ENCODE results near the gene STT3A.

Gene STT3A

GRCh38 chr11:125645871-125646270 lies 53.2 kb downstream of the STT3A start:
- Histone ChIP-seq H3K4me3 (no peak overlapping the region), H3K36me3 (replicated peaks) (peaks cover 61% of the 10 kb centered on the region), H3K4me1 (no peaks in the 10 kb centered on the region), H3K27me3 (ENCODE audit: low read depth) (no peaks in the 10 kb centered on the region), H3K9me3 (no peaks in the 10 kb centered on the region)
- in situ Hi-C loops (cut with MboI; ENCODE audit: low sequenced_read_pairs) = loop anchor here (25.0 kb wide), 1 partner anchor 566 kb away; the partner anchor contains the start of genes FAM118B and RPUSD4
- DNase-seq (ENCODE audit: low spot score in 2 of 2) = no peak

GRCh38 chr11:125649465-125650166 lies 57.0 kb downstream of the STT3A start:
- no peak overlapping the region for H3K4me3 ChIP-seq
- H3K36me3 ChIP-seq (replicated peaks) = peaks cover 41% of the 10 kb centered on the region
- no peaks in the 10 kb centered on the region for H3K4me1 ChIP-seq
- no peaks in the 10 kb centered on the region for H3K27me3 ChIP-seq (ENCODE audit: low read depth)
- no peaks in the 10 kb centered on the region for H3K9me3 ChIP-seq
- no peak for DNase-seq (ENCODE audit: low spot score in 2 of 2)
- in situ Hi-C loops (cut with MboI; ENCODE audit: low sequenced_read_pairs) = loop anchor here (25.0 kb wide), 1 partner anchor 563 kb away; the partner anchor contains the start of genes FAM118B and RPUSD4

- Histone ChIP-seq H3K27me3 (ENCODE audit: low read depth) (no peaks in the 10 kb centered on the region), H3K4me1 (no peaks in the 10 kb centered on the region), H3K36me3 (replicated peaks) (peaks cover 32% of the 10 kb centered on the region), H3K9me3 (no peaks in the 10 kb centered on the region), H3K4me3 (no peak overlapping the region)
- no peak for DNase-seq (ENCODE audit: low spot score in 2 of 2)
- in situ Hi-C loops (cut with MboI; ENCODE audit: low sequenced_read_pairs) = no loop called here
These were observed 70.0 kb downstream of the STT3A start for GRCh38 chr11:125662689-125663088.

GRCh38 chr11:125663910-125664309 lies 71.3 kb downstream of the STT3A start:
- H3K36me3 ChIP-seq (replicated peaks) = peaks cover 30% of the 10 kb centered on the region
- no peaks in the 10 kb centered on the region for H3K27me3 ChIP-seq (ENCODE audit: low read depth)
- in situ Hi-C loops (cut with MboI; ENCODE audit: low sequenced_read_pairs) = no loop called here
- no peak overlapping the region for H3K4me3 ChIP-seq
- no peaks in the 10 kb centered on the region for H3K4me1 ChIP-seq
- DNase-seq (ENCODE audit: low spot score in 2 of 2) = no peak
- no peaks in the 10 kb centered on the region for H3K9me3 ChIP-seq

GRCh38 chr11:125667151-125667550 lies 74.5 kb downstream of the STT3A start:
- Histone ChIP-seq H3K9me3 (no peaks in the 10 kb centered on the region), H3K4me3 (no peak overlapping the region), H3K36me3 (replicated peaks) (peaks cover 34% of the 10 kb centered on the region), H3K4me1 (no peaks in the 10 kb centered on the region), H3K27me3 (ENCODE audit: low read depth) (no peaks in the 10 kb centered on the region)
- in situ Hi-C loops (cut with MboI; ENCODE audit: low sequenced_read_pairs) = no loop called here
- DNase-seq (ENCODE audit: low spot score in 2 of 2) = no peak

- Histone ChIP-seq H3K36me3 (replicated peaks) (peaks cover 17% of the 10 kb centered on the region), H3K4me1 (no peaks in the 10 kb centered on the region), H3K4me3 (no peak overlapping the region), H3K9me3 (no peaks in the 10 kb centered on the region), H3K27me3 (ENCODE audit: low read depth) (no peaks in the 10 kb centered on the region)
- no peak for DNase-seq (ENCODE audit: low spot score in 2 of 2)
- in situ Hi-C loops (cut with MboI; ENCODE audit: low sequenced_read_pairs) = no loop called here
These were observed 77.5 kb downstream of the STT3A start for GRCh38 chr11:125670172-125670571.

- Histone ChIP-seq H3K9me3 (no peaks in the 10 kb centered on the region), H3K4me3 (no peak overlapping the region), H3K4me1 (no peaks in the 10 kb centered on the region), H3K27me3 (ENCODE audit: low read depth) (no peaks in the 10 kb centered on the region), H3K36me3 (replicated peaks) (peaks cover 19% of the 10 kb centered on the region)
- DNase-seq (ENCODE audit: low spot score in 2 of 2) = no peak
- in situ Hi-C loops (cut with MboI; ENCODE audit: low sequenced_read_pairs) = no loop called here
These were observed 78.9 kb downstream of the STT3A start for GRCh38 chr11:125671561-125671960.

Data from HAP-1 (cell line).